Omental fat pad (tissue), 4 donors: ENCODE data around the gene WASL. TPM values are rescaled to one million over a fixed set of nuclear protein-coding genes. Genes with fewer than 3 reads are reported as not detected.

Experiments used
- ATAC-seq: fragments of 150-250 bp; one replicate; pipeline ENCODE4 v1.9.1; 2016; ENCODE audit warnings: mild to moderate bottlenecking, moderate library complexity; ENCODE audit not compliant: low FRiP score
- DNase-seq: peaks from one replicate; pipeline ENCODE4 v3.0.0-alpha.2; 2019; ENCODE audit warnings: low spot score
- CTCF ChIP-seq, 3 donors: fragments of 450-650 bp; IDR thresholded peaks; one replicate each; pipeline ENCODE4 v1.5.1; 2016 to 2017; ENCODE audit warnings: antibody characterized with exemption in 3 of 3, mild to moderate bottlenecking in 3 of 3, moderate library complexity in 2 of 3
- total RNA-seq, 4 donors: library from RNA; depleted of rRNA; stranded (reverse); fragments of >200 nt; gene quantifications; one replicate each; pipeline ENCODE4 v1.1.0, GENCODE V29; 2016

The WASL gene
- total RNA-seq, 4 donors from 2014 or later, result 23.8 to 30.9 (median 27.6) TPM

DNA sequence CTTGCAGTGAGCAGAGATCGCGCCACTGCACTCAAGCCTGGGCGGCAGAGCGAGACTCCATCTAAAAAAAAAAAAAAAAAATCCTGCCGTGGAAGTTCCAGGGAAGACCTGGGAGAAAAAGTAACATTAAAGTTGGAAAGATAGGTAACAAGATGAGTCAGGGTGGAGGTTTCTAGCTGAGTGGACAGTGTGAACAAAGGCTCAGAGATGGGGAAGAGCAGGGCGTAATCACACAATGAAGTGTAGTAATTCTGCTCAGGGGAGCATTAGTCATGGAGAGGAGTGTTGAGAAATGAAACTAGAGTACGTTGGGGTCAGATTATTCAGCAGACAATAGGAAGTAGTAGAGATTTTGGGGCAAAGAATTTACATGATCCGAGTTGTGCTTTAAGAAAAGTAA, 21.6 kb upstream of the WASL start:
- TF ChIP-seq CTCF (IDR thresholded peaks at IDR 0.05), result no peak
- DNase-seq, result no peak
- ATAC-seq, result peak; percentile 92

DNA sequence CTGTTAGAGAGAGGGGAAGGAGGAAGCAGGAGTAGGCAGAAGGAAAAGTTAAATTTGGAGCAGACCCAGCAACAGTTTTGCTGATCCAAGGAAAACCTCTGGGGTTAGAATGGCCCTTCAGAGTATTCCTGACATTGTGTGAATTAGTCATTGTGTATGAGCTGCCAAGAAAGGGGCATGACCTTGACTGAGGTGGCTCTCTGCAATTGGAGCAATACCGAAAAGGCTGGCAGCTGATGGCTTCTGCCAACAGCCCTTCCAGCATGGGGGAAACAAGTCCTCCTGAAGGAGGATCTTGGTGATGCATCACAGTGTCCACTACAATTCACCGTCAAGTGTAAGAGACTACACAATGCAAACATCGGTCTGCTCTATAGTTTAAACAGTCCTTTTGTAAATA, 20.6 kb upstream of the WASL start:
- ATAC-seq (no peak), DNase-seq (no peak)

GRCh38 chr7:123768493-123768892, 19.7 kb upstream of the WASL start:
- ATAC-seq (no peak), DNase-seq (no peak)
- no peak for TF ChIP-seq CTCF (IDR thresholded peaks at IDR 0.05)

More for the DNA sequence above, 20.6 kb upstream of the WASL start:
- no peak for TF ChIP-seq CTCF (IDR thresholded peaks at IDR 0.05)

- DNase-seq, result no peak
- TF ChIP-seq CTCF (IDR thresholded peaks at IDR 0.05), result no peak
- no peak for ATAC-seq
These were observed 14.4 kb upstream of the WASL start for GRCh38 chr7:123763191-123763661.

- DNase-seq (no peak), ATAC-seq (no peak)
- no peak for TF ChIP-seq CTCF (IDR thresholded peaks at IDR 0.05)
These were observed 12.9 kb upstream of the WASL start for GRCh38 chr7:123761729-123762128.

DNA sequence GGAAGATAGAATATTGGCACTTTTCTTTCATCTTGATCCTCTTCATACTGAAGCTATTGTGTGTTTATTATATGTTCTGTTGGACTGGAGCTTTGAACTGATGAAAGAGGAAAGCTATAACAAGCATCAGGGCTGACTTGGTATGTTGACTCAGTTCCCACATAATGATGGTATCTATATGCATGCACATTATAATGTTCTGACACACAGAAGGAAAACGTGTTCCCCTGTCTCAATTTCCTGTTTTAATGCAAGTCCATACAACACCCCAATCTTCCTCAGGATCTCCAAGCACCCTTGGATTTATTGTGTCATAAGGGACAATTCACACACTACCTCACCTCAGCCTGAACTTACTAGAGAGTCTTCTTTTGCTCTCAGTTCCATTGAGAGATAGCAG, 8.3 kb upstream of the WASL start:
- DNase-seq (no peak), ATAC-seq (no peak)
- TF ChIP-seq CTCF (IDR thresholded peaks at IDR 0.05), result no peak

- no peak for TF ChIP-seq CTCF (IDR thresholded peaks at IDR 0.05)
- no peak for ATAC-seq
- DNase-seq, result no peak
These were observed 6.5 kb upstream of the WASL start for GRCh38 chr7:123755338-123755737.
